GM23338 (cell line): Measurements from ENCODE around the gene NRP2. TPM values are rescaled to one million over a fixed set of nuclear protein-coding genes. Genes with fewer than 3 reads are reported as not detected.

Source experiments
- ATAC-seq: fragments of 200-7000 bp; cut with Tn5 transposase; 3 replicates; pipeline ENCODE4 v1.9.1; 2020
- DNase-seq: peaks from one replicate; pipeline ENCODE4 v3.0.0-alpha.2; 2015; ENCODE audit warnings: low spot score
- H2AFZ ChIP-seq: fragments of 200-600 bp; sonication (generic); 2 replicates; pipeline ENCODE4 v1.8.0; 2016; ENCODE audit warnings: antibody characterized with exemption, mild to moderate bottlenecking, moderate library complexity
- H3F3A ChIP-seq: fragments of 200-600 bp; sonication (generic); replicated peaks from 2 replicates; pipeline ENCODE4 v1.8.0; 2017; ENCODE audit warnings: antibody characterized with exemption, mixed run types, low read depth
- H3K27ac ChIP-seq: fragments of 200-600 bp; sonication (generic); 2 replicates; pipeline ENCODE4 v1.6.1; 2016; ENCODE audit warnings: low read depth
- H3K27me3 ChIP-seq: fragments of 200-600 bp; sonication (generic); 2 replicates; pipeline ENCODE4 v1.8.0; 2016; ENCODE audit warnings: mild to moderate bottlenecking, mixed run types, moderate library complexity; ENCODE audit not compliant: insufficient read depth
- H3K36me3 ChIP-seq: fragments of 200-600 bp; sonication (generic); 2 replicates; pipeline ENCODE4 v1.8.0; 2016; ENCODE audit warnings: mild to moderate bottlenecking; ENCODE audit not compliant: insufficient read depth
- H3K4me1 ChIP-seq: fragments of 200-600 bp; sonication (generic); 2 replicates; pipeline ENCODE4 v1.8.0; 2016; ENCODE audit warnings: mild to moderate bottlenecking, moderate library complexity; ENCODE audit not compliant: insufficient read depth
- H3K4me2 ChIP-seq: fragments of 200-600 bp; sonication (generic); 2 replicates; pipeline ENCODE4 v1.7.1; 2017; ENCODE audit warnings: mixed run types
- H3K4me3 ChIP-seq: fragments of 200-600 bp; sonication (generic); 2 replicates; pipeline ENCODE4 v1.6.1; 2016; ENCODE audit warnings: mixed run types
- H3K79me2 ChIP-seq: fragments of 200-600 bp; sonication (generic); replicated peaks from 2 replicates; pipeline ENCODE4 v1.8.0; 2017; ENCODE audit warnings: mild to moderate bottlenecking; ENCODE audit not compliant: insufficient read depth
- H3K9me2 ChIP-seq: fragments of 200-600 bp; sonication (generic); 2 replicates; pipeline ENCODE4 v1.8.0; 2017; ENCODE audit not compliant: insufficient read depth
- H4K20me1 ChIP-seq: fragments of 200-600 bp; sonication (generic); replicated peaks from 2 replicates; pipeline ENCODE4 v1.8.0; 2017; ENCODE audit warnings: mild to moderate bottlenecking; ENCODE audit not compliant: insufficient read depth
- H3K27ac Mint-ChIP-seq: 2 replicates; pipeline ENCODE4 v1.8.0; 2020; ENCODE audit warnings: inconsistent platforms, mild to moderate bottlenecking, moderate library complexity, mixed read lengths
- H3K27me3 Mint-ChIP-seq: 3 replicates; pipeline ENCODE4 v1.8.0; 2022; ENCODE audit warnings: low read depth, mild to moderate bottlenecking, moderate library complexity, mixed read lengths, inconsistent platforms; ENCODE audit not compliant: insufficient read depth, poor library complexity
- H3K36me3 Mint-ChIP-seq: 3 replicates; pipeline ENCODE4 v1.8.0; 2021; ENCODE audit warnings: low read depth, mild to moderate bottlenecking, inconsistent platforms, moderate library complexity, mixed read lengths
- H3K4me1 Mint-ChIP-seq: 3 replicates; pipeline ENCODE4 v1.8.0; 2020; ENCODE audit warnings: mild to moderate bottlenecking, inconsistent platforms, mixed read lengths
- H3K4me3 Mint-ChIP-seq: 3 replicates; pipeline ENCODE4 v1.8.0; 2021; ENCODE audit warnings: moderate library complexity, mild to moderate bottlenecking, inconsistent platforms, mixed read lengths
- H3K9me3 Mint-ChIP-seq: 3 replicates; pipeline ENCODE4 v1.8.0; 2020; ENCODE audit warnings: moderate library complexity, mild to moderate bottlenecking, inconsistent platforms, mixed read lengths
- CTCF ChIP-seq, 2 experiments: fragments of 200-600 bp in 1 of 2; sonication (generic) in 1 of 2; conservative IDR thresholded peaks; 2 replicates each; pipeline versions ENCODE4 v1.5.1 to v1.6.1; 2016 to 2017; ENCODE audit warnings: antibody characterized with exemption in 2 of 2, low read depth in 2 of 2, mild to moderate bottlenecking in 2 of 2, moderate library complexity in 1 of 2
- EZH2 ChIP-seq: fragments of 200-600 bp; sonication (generic); IDR thresholded peaks from one replicate; pipeline ENCODE4 v1.8.0; 2017; ENCODE audit warnings: antibody characterized with exemption, mild to moderate bottlenecking, low read depth; ENCODE audit not compliant: unreplicated experiment
- EZH2phosphoT487 ChIP-seq: fragments of 200-600 bp; sonication (generic); IDR thresholded peaks from one replicate; pipeline ENCODE4 v1.8.1; 2018; ENCODE audit warnings: antibody characterized with exemption; ENCODE audit not compliant: unreplicated experiment
- JUNB ChIP-seq: IDR thresholded peaks from one replicate; pipeline ENCODE4 v1.6.1; 2016; ENCODE audit warnings: antibody characterized with exemption; ENCODE audit not compliant: unreplicated experiment
- POLR2AphosphoS5 ChIP-seq: IDR thresholded peaks from 2 replicates; pipeline ENCODE4 v1.6.1; 2016; ENCODE audit warnings: antibody characterized with exemption, low read depth
- REST ChIP-seq: IDR thresholded peaks from one replicate; pipeline ENCODE4 v1.6.1; 2018; ENCODE audit warnings: antibody characterized with exemption; ENCODE audit not compliant: unreplicated experiment
- ZNF114 ChIP-seq: fragments of 250-450 bp; sonication (Bioruptor Pico); IDR thresholded peaks from 2 replicates; pipeline ENCODE4 v1.5.0; 2020; ENCODE audit warnings: mild to moderate bottlenecking, moderate library complexity
- ZNF462 ChIP-seq: fragments of 250-450 bp; sonication (Bioruptor Pico); IDR thresholded peaks from 2 replicates; pipeline ENCODE4 v1.5.0; 2020; ENCODE audit warnings: mild to moderate bottlenecking, moderate library complexity
- polyA plus RNA-seq: library from polyadenylated mRNA; unstranded; fragments of >200 nt; fragmentation: Nextera tagmentation; extraction: Ambion mirVana; gene quantifications from 2 replicates; pipeline ENCODE4 v1.2.1, GENCODE V29; 2016
- total RNA-seq: library from RNA; depleted of rRNA; stranded (reverse); fragments of >200 nt; shearing (Covaris generic); gene quantifications from 2 replicates; pipeline ENCODE4 v1.2.3, GENCODE V29; 2014

The NRP2 gene
- total and polyA plus RNA-seq, 2 experiments from 2014 or later, result 18.4 to 22.0 TPM

- TF ChIP-seq ZNF462 (CRISPR knock-in tag) (no peak), EZH2phosphoT487 (no peak)
Observed at GRCh38 chr2:205755923-205756322, 73.6 kb downstream of the NRP2 start (continued).

GRCh38 chr2:205757271-205757670, 75.0 kb downstream of the NRP2 start:
- no peak overlapping the region for H3K27ac ChIP-seq
- H3K27me3 Mint-ChIP-seq, result no peaks in the 10 kb centered on the region
- H3K4me2 ChIP-seq, result no peak overlapping the region
- ATAC-seq, result no peak
- no peaks in the 10 kb centered on the region for H3K9me3 Mint-ChIP-seq
- peaks cover 12% of the 10 kb centered on the region for H3K4me1 Mint-ChIP-seq
- DNase-seq, result no peak
- no peak overlapping the region for H2AFZ ChIP-seq
- H3K4me3 ChIP-seq, result no peak overlapping the region
- H3K9me2 ChIP-seq, result peaks cover 12% of the 10 kb centered on the region
- H3K27me3 ChIP-seq, result no peaks in the 10 kb centered on the region
- H3K4me1 ChIP-seq, result 0 out of 2 replicates have a peak, but pooled peaks cover 5% of the 10 kb centered on the region
- no peaks in the 10 kb centered on the region for H4K20me1 ChIP-seq
- H3F3A ChIP-seq, result no peaks in the 10 kb centered on the region
- H3K36me3 ChIP-seq, result no peaks in the 10 kb centered on the region; the same call in 1 of the 2 replicates
- H3K36me3 Mint-ChIP-seq, result peaks cover 10% of the 10 kb centered on the region; the same call in 1 of the 3 replicates
- H3K27ac Mint-ChIP-seq, result no peak overlapping the region; the same call in 1 of the 2 replicates
- no peaks in the 10 kb centered on the region for H3K79me2 ChIP-seq
- no peak overlapping the region for H3K4me3 Mint-ChIP-seq
- no peak for TF ChIP-seq CTCF (conservative IDR thresholded peaks at IDR 0.05; ENCODE audit: low read depth in 2 of 2)
- TF ChIP-seq POLR2AphosphoS5, result no peak
- no peak for TF ChIP-seq EZH2
- TF ChIP-seq JUNB, result no peak
- no peak for TF ChIP-seq ZNF114 (CRISPR knock-in tag)
- no peak for TF ChIP-seq REST
